GM13976 (cell line): ENCODE measurements around the gene LY6G5B.

Experiments used
- DNase-seq: peaks from one replicate; pipeline ENCODE4 v3.0.0; 2012; ENCODE audit warnings: low spot score
- CTCF ChIP-seq: IDR thresholded peaks from 2 replicates; pipeline ENCODE4 v1.5.1; 2012; ENCODE audit warnings: borderline replicate concordance, mild to moderate bottlenecking; ENCODE audit not compliant: insufficient read depth; ENCODE audit errors: extremely low read depth, missing control alignments, control extremely low read depth
- in situ Hi-C: fragments of 300-500 bp; cut with MboI; formaldehyde crosslinking; loops from one replicate; pipeline ENCODE4 v1.12.0; 2022; ENCODE audit warnings: low sequenced_read_pairs, mixed read lengths, inconsistent platforms; ENCODE audit not compliant: unreplicated experiment

The LY6G5B gene

GRCh38 chr6:31632279-31632946 is 37.4 kb upstream of the LY6G5B start:
- in situ Hi-C loops: no loop called here
- no peak for TF ChIP-seq CTCF
- DNase-seq: no peak

GRCh38 chr6:31633447-31633846 is 36.3 kb upstream of the LY6G5B start:
- in situ Hi-C loops: no loop called here
- no peak for DNase-seq
- no peak for TF ChIP-seq CTCF

- in situ Hi-C loops: no loop called here
- no peak for TF ChIP-seq CTCF
- no peak for DNase-seq
Measured at GRCh38 chr6:31634131-31634530, 35.6 kb upstream of the LY6G5B start.

GRCh38 chr6:31634969-31635575 is 34.7 kb upstream of the LY6G5B start:
- no peak for DNase-seq
- no peak for TF ChIP-seq CTCF
- in situ Hi-C loops: no loop called here

- TF ChIP-seq CTCF: no peak
- DNase-seq: no peak
- in situ Hi-C loops: no loop called here
Measured at GRCh38 chr6:31636698-31637596, 32.8 kb upstream of the LY6G5B start.

- no peak for TF ChIP-seq CTCF
- no peak for DNase-seq
- in situ Hi-C loops: no loop called here
Measured at GRCh38 chr6:31639043-31639442, 30.7 kb upstream of the LY6G5B start.
